Activated CD4-positive, alpha-beta T cell treated with anti-CD3 and anti-CD28 coated beads, Interleukin-2, amount 10 ng/mL, durations not matched to agents 7 days and 5 days (primary cell): ENCODE measurements around the gene MYZAP. TPM values are rescaled to one million over a fixed set of nuclear protein-coding genes. Genes with fewer than 3 reads are reported as not detected.

Experiments
- CTCF ChIA-PET: fragments of 350-600 bp; sonication (Branson Sonifier 250); formaldehyde crosslinking; loops from one replicate; lab custom pipeline; 2021; ENCODE audit warnings: antibody characterized with exemption; lab: Charles Lee
- POLR2A ChIA-PET: fragments of 350-600 bp; sonication (Branson Sonifier 250); formaldehyde crosslinking; loops from one replicate; lab custom pipeline; 2021; ENCODE audit warnings: antibody characterized with exemption; lab: Charles Lee
- DNase-seq: peaks from one replicate; pipeline ENCODE4 v3.0.0-alpha.2; 2020
- H3K27ac Mint-ChIP-seq: one replicate; pipeline ENCODE4 v1.8.0; 2021; ENCODE audit warnings: mild to moderate bottlenecking, moderate library complexity, mixed read lengths
- H3K27me3 Mint-ChIP-seq: one replicate; pipeline ENCODE4 v1.8.0; 2021; ENCODE audit warnings: mixed read lengths
- H3K36me3 Mint-ChIP-seq: one replicate; pipeline ENCODE4 v1.8.0; 2021; ENCODE audit warnings: low read depth, mixed read lengths
- H3K4me1 Mint-ChIP-seq: one replicate; pipeline ENCODE4 v1.8.0; 2021; ENCODE audit warnings: mixed read lengths
- H3K4me3 Mint-ChIP-seq: one replicate; pipeline ENCODE4 v1.8.0; 2021; ENCODE audit warnings: mild to moderate bottlenecking, moderate library complexity, mixed read lengths
- H3K9me3 Mint-ChIP-seq: one replicate; pipeline ENCODE4 v1.8.0; 2021; ENCODE audit warnings: mixed read lengths
- total RNA-seq, 2 experiments: library from RNA; stranded (reverse); gene quantifications; one replicate each; pipeline ENCODE4 v1.2.3, GENCODE V29; 2021

Gene MYZAP
- total RNA-seq, 2 experiments from 2014 or later: not detected

GRCh38 chr15:57586661-57587424 lies 4.9 kb upstream of the MYZAP start:
- peaks cover 15% of the 10 kb centered on the region for H3K9me3 Mint-ChIP-seq
- H3K27ac Mint-ChIP-seq: peak overlapping the region; percentile 82
- peaks cover 22% of the 10 kb centered on the region for H3K4me1 Mint-ChIP-seq
- H3K27me3 Mint-ChIP-seq: peaks cover 19% of the 10 kb centered on the region
- H3K36me3 Mint-ChIP-seq: no peaks in the 10 kb centered on the region
- ChIA-PET CTCF (interaction anchor here (0.6 to 0.9 kb wide), 2 partner anchors 19 to 146 kb away, joined by 3 to 4 read pairs; no protein-coding TSS in a partner anchor), POLR2A (no interaction called here)
- no peak overlapping the region for H3K4me3 Mint-ChIP-seq
- no peak for DNase-seq

GRCh38 chr15:57589281-57589680 lies 2.4 kb upstream of the MYZAP start:
- peaks cover 25% of the 10 kb centered on the region for H3K4me1 Mint-ChIP-seq
- DNase-seq: no peak
- peaks cover 3% of the 10 kb centered on the region for H3K9me3 Mint-ChIP-seq
- H3K27ac Mint-ChIP-seq: no peak overlapping the region
- CTCF ChIA-PET: interaction anchor here (0.5 to 0.9 kb wide), 2 partner anchors 9 to 1034 kb away, joined by 3 to 4 read pairs; no protein-coding TSS in a partner anchor
- H3K4me3 Mint-ChIP-seq: no peak overlapping the region
- no peaks in the 10 kb centered on the region for H3K36me3 Mint-ChIP-seq
- POLR2A ChIA-PET: no interaction called here
- peaks cover 28% of the 10 kb centered on the region for H3K27me3 Mint-ChIP-seq

DNA sequence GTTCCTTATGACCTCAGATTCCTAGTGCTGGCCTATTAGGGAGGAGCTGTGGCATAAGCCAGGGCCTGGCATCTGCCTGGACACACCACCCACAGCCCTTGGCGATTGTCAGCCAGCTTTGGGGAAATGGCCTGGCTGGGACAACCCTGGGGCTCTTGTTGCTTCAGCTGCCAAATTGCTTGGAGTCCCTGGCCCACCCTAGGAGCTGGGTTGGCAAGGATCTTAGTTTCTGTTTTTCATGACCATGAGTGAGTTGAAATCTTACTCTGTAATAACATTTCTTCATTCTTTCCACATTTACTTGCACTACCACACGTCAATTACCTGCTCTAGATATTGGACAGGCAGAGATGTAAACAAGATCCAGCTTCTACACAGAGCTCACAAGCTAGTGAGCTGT lies 1.9 kb upstream of the MYZAP start:
- ChIA-PET POLR2A (no interaction called here), CTCF (interaction anchor here (0.9 kb wide), 1 partner anchor 9 kb away, joined by 3 read pairs; no protein-coding TSS in a partner anchor)
- H3K9me3 Mint-ChIP-seq: peaks cover 3% of the 10 kb centered on the region
- peaks cover 29% of the 10 kb centered on the region for H3K27me3 Mint-ChIP-seq
- no peaks in the 10 kb centered on the region for H3K36me3 Mint-ChIP-seq
- no peak for DNase-seq
- H3K4me1 Mint-ChIP-seq: peaks cover 25% of the 10 kb centered on the region
- H3K4me3 Mint-ChIP-seq: no peak overlapping the region
- H3K27ac Mint-ChIP-seq: no peak overlapping the region

- Mint-ChIP-seq H3K4me1 (peaks cover 23% of the 10 kb centered on the region), H3K27me3 (peaks cover 29% of the 10 kb centered on the region), H3K9me3 (peaks cover 3% of the 10 kb centered on the region), H3K27ac (no peak overlapping the region), H3K4me3 (peak overlapping the region; percentile 57), H3K36me3 (no peaks in the 10 kb centered on the region)
- ChIA-PET CTCF (no interaction called here), POLR2A (no interaction called here)
- no peak for DNase-seq
Observed at GRCh38 chr15:57591237-57591821, 375 bp upstream of the MYZAP start.

- H3K27ac Mint-ChIP-seq: no peak overlapping the region
- H3K27me3 Mint-ChIP-seq: peaks cover 29% of the 10 kb centered on the region
- peaks cover 2% of the 10 kb centered on the region for H3K9me3 Mint-ChIP-seq
- H3K36me3 Mint-ChIP-seq: no peaks in the 10 kb centered on the region
- H3K4me1 Mint-ChIP-seq: peaks cover 15% of the 10 kb centered on the region
- no peak for DNase-seq
- ChIA-PET CTCF (no interaction called here), POLR2A (no interaction called here)
- peak overlapping the region; percentile 36 for H3K4me3 Mint-ChIP-seq
Observed at GRCh38 chr15:57592426-57592825, 722 bp downstream of the MYZAP start.

DNA sequence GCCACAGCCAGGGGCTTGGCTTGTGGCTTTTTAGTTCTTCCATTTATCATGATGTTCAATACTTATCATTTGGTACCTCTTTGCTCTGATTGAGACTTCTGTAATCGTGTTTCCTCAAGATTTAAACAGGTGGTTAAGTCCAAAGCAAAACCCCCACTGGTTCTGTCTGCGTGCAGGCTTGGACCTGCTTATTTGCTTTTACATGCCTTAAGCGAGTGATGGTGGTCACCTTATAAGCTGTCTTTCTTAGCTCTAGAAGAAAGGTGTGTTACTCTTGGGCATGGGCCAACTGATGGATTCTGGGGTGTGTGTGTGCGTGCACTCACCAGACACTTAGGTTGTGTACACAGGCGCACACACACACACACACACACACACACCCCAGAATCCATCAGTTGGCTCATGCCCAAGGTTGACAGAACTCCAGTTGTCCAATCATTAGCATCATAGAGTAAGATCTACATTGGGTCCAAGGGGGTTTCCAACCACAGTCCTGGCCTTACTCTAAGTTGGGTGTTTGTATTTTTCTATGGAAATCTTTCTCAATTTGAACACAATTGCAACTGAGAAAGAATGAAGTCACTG lies 1.2 kb downstream of the MYZAP start:
- Mint-ChIP-seq H3K4me1 (peaks cover 10% of the 10 kb centered on the region), H3K27ac (no peak overlapping the region), H3K36me3 (no peaks in the 10 kb centered on the region), H3K4me3 (no peak overlapping the region), H3K27me3 (peaks cover 29% of the 10 kb centered on the region), H3K9me3 (no peaks in the 10 kb centered on the region)
- POLR2A ChIA-PET: no interaction called here
- no peak for DNase-seq
- CTCF ChIA-PET: no interaction called here

- Mint-ChIP-seq H3K36me3 (no peaks in the 10 kb centered on the region), H3K4me1 (peaks cover 8% of the 10 kb centered on the region), H3K27ac (no peak overlapping the region), H3K27me3 (peaks cover 29% of the 10 kb centered on the region), H3K4me3 (no peak overlapping the region), H3K9me3 (no peaks in the 10 kb centered on the region)
- ChIA-PET POLR2A (no interaction called here), CTCF (interaction anchor here (1.0 to 1.6 kb wide), 2 partner anchors 11 to 14 kb away, joined by 3 to 4 read pairs; no protein-coding TSS in a partner anchor)
- DNase-seq: no peak
Observed at GRCh38 chr15:57594479-57594878, 2.8 kb downstream of the MYZAP start.

GRCh38 chr15:57595011-57595866 lies 3.5 kb downstream of the MYZAP start:
- no peak overlapping the region for H3K27ac Mint-ChIP-seq
- H3K9me3 Mint-ChIP-seq: no peaks in the 10 kb centered on the region
- H3K4me1 Mint-ChIP-seq: peaks cover 8% of the 10 kb centered on the region
- H3K36me3 Mint-ChIP-seq: no peaks in the 10 kb centered on the region
- no peak for DNase-seq
- ChIA-PET POLR2A (no interaction called here), CTCF (interaction anchor here (1.0 to 1.6 kb wide), 2 partner anchors 10 to 13 kb away, joined by 3 to 4 read pairs; no protein-coding TSS in a partner anchor)
- H3K4me3 Mint-ChIP-seq: no peak overlapping the region
- H3K27me3 Mint-ChIP-seq: peaks cover 25% of the 10 kb centered on the region

DNA sequence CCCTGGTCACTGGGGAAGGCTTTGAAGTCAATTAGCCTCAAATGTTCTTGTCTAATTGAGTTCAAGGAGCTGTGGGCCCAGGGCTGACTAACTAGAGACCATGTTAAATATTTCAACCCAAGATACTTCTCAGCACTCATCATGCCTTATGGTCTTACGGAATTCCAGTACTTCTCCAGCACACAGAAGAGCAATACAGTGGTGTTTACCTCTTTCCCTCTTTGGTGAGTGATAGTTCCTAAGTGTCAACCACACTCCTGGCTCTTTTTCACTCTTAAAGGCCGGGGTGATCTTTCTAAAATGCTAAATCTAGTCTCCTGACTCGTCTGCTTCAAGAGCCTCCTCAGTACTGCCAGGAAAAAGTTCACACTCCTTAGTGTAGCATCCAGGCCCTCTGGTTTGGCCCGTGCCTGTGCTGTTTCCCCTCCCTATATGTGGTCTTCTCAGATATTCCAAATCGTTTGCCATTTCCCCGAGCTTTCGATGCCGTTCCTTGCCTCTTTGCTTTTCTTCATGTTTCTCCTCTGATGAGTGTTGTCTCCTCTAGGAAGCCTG lies 4.7 kb downstream of the MYZAP start:
- Mint-ChIP-seq H3K9me3 (no peaks in the 10 kb centered on the region), H3K27ac (no peak overlapping the region), H3K27me3 (peaks cover 15% of the 10 kb centered on the region), H3K36me3 (no peaks in the 10 kb centered on the region), H3K4me3 (no peak overlapping the region), H3K4me1 (peaks cover 4% of the 10 kb centered on the region)
- no peak for DNase-seq
- CTCF ChIA-PET: no interaction called here
- POLR2A ChIA-PET: no interaction called here

DNA sequence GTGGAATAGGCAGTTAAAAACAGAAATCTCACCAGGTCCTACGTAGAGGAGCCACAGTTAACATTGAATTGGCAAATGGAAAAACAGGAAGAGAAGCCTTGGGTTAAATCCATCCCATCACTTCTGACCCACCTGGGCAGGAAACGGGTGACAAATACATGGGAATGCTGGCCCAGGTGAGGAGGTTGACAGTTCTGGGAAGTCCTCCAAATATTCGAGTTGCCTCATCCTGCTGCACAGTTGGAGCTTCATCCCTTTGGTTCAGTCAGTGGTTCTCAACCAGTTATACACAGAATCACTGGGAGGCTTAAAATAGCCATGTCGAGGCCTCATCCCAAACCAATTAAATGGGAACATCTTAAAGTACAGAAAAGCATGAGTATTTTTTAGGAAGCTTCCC lies 5.3 kb downstream of the MYZAP start:
- Mint-ChIP-seq H3K27me3 (peaks cover 15% of the 10 kb centered on the region), H3K27ac (no peak overlapping the region), H3K9me3 (no peaks in the 10 kb centered on the region), H3K36me3 (no peaks in the 10 kb centered on the region), H3K4me1 (peaks cover 2% of the 10 kb centered on the region), H3K4me3 (no peak overlapping the region)
- ChIA-PET CTCF (no interaction called here), POLR2A (no interaction called here)
- DNase-seq: no peak

DNA sequence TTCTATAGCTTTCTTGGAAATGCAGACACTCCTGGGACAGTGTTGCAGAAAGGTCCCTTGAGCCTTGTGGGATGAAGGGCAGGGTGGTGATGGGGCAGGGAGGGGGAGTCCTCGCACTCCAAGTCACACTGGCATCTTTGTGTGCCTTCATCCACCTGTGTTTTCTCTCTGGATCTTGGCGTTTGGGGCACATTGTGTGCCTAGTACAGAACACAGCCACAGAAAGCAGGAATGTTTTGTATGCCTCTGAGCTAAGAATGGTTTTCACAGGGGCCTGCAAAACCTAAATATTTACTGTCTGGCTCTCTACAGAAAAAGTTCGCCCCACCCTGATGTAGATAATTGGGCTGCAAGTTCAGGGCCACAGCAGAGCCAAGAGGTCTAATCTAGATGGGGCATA lies 5.7 kb downstream of the MYZAP start:
- POLR2A ChIA-PET: no interaction called here
- H3K9me3 Mint-ChIP-seq: no peaks in the 10 kb centered on the region
- H3K36me3 Mint-ChIP-seq: no peaks in the 10 kb centered on the region
- H3K27me3 Mint-ChIP-seq: peaks cover 13% of the 10 kb centered on the region
- H3K27ac Mint-ChIP-seq: no peak overlapping the region
- H3K4me1 Mint-ChIP-seq: peaks cover 2% of the 10 kb centered on the region
- H3K4me3 Mint-ChIP-seq: no peak overlapping the region
- CTCF ChIA-PET: no interaction called here
- no peak for DNase-seq

DNA sequence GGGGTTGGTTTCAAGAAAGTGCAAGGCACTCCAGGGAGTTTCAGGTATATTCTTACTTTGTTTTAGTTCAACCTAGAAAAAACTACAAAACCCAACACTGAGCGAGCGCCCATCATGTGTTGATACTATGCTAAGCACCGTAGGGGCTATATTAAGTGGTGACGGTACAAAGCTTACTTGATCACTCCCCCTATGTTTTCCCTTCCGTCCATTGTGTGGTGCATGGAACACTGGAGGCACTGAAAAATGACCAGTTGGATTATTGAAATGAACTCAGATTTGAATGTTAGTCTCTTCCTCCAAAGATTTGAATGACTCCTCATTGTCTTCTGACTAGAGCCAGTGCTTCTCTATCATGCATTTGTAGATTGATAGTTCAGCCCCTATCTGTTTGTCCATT lies 6.6 kb downstream of the MYZAP start:
- Mint-ChIP-seq H3K9me3 (no peaks in the 10 kb centered on the region), H3K4me3 (no peak overlapping the region), H3K27me3 (peaks cover 7% of the 10 kb centered on the region), H3K4me1 (no peaks in the 10 kb centered on the region), H3K27ac (no peak overlapping the region), H3K36me3 (no peaks in the 10 kb centered on the region)
- ChIA-PET POLR2A (no interaction called here), CTCF (no interaction called here)
- DNase-seq: no peak
